ENCODE measurements around the gene GNA15. TPM values are rescaled to one million over a fixed set of nuclear protein-coding genes. Genes with fewer than 3 reads are reported as not detected.
A peak's percentile ranks its signal among the peaks of the same experiment; 100 is the strongest.
"Not testable (repeated sequence)": the region's sequence is repeated elsewhere in the genome, so short reads cannot be mapped to it uniquely, and the experiment has no call there.

Gene GNA15
- total RNA-seq, 4 donors from 2014 or later = 1.2 to 7.2 (median 2.9) TPM

- H3K27me3 ChIP-seq = no peaks in the 10 kb centered on the region
- intact Hi-C loops (cut with DNase I; ENCODE audit: low total_unique reads) = no loop called here
- TF ChIP-seq, protein P1, sequence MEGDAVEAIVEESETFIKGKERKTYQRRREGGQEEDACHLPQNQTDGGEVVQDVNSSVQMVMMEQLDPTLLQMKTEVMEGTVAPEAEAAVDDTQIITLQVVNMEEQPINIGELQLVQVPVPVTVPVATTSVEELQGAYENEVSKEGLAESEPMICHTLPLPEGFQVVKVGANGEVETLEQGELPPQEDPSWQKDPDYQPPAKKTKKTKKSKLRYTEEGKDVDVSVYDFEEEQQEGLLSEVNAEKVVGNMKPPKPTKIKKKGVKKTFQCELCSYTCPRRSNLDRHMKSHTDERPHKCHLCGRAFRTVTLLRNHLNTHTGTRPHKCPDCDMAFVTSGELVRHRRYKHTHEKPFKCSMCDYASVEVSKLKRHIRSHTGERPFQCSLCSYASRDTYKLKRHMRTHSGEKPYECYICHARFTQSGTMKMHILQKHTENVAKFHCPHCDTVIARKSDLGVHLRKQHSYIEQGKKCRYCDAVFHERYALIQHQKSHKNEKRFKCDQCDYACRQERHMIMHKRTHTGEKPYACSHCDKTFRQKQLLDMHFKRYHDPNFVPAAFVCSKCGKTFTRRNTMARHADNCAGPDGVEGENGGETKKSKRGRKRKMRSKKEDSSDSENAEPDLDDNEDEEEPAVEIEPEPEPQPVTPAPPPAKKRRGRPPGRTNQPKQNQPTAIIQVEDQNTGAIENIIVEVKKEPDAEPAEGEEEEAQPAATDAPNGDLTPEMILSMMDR (IDR thresholded peaks at IDR 0.05) = peak; percentile 90 to 92 (median 91)
- TF ChIP-seq POLR2A (IDR thresholded peaks at IDR 0.05) = no peak
- H3K4me3 ChIP-seq = no peak overlapping the region
- no peak overlapping the region for H3K27ac ChIP-seq
- DNase-seq = peak; percentile 50 to 59
- H3K4me1 ChIP-seq = no peaks in the 10 kb centered on the region
- no peaks in the 10 kb centered on the region for H3K9me3 ChIP-seq
- no peaks in the 10 kb centered on the region for H3K36me3 ChIP-seq
Observed at GRCh38 chr19:3163230-3163886, 27.5 kb downstream of the GNA15 start.

DNA sequence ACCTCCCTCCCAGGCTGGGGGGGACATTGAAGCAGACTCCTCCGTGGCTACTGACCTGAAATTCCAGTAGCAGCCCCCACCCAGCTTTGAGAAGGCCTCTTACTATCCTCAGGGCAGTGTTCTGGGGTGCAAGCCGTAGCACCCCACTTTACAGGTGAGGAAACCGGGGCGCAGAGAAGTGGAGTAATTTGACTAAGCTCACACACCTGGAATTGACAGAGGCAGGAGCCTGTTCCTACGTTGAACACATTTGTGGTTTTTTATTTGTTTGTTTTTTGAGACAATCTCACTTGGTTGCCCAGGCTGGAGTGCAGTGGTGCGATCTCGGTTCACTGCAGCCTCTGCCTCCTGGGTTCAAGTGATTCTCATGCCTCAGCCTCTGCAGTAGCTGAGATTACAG is 28.1 kb downstream of the GNA15 start:
- intact Hi-C loops (cut with DNase I; ENCODE audit: low total_unique reads) = no loop called here
- no peaks in the 10 kb centered on the region for H3K36me3 ChIP-seq
- no peaks in the 10 kb centered on the region for H3K4me1 ChIP-seq
- no peak overlapping the region for H3K27ac ChIP-seq
- no peak for DNase-seq
- H3K27me3 ChIP-seq = no peaks in the 10 kb centered on the region
- no peak overlapping the region for H3K4me3 ChIP-seq
- H3K9me3 ChIP-seq = no peaks in the 10 kb centered on the region
- TF ChIP-seq, protein P1 (IDR thresholded peaks at IDR 0.05) = no peak
- TF ChIP-seq POLR2A (IDR thresholded peaks at IDR 0.05) = no peak

DNA sequence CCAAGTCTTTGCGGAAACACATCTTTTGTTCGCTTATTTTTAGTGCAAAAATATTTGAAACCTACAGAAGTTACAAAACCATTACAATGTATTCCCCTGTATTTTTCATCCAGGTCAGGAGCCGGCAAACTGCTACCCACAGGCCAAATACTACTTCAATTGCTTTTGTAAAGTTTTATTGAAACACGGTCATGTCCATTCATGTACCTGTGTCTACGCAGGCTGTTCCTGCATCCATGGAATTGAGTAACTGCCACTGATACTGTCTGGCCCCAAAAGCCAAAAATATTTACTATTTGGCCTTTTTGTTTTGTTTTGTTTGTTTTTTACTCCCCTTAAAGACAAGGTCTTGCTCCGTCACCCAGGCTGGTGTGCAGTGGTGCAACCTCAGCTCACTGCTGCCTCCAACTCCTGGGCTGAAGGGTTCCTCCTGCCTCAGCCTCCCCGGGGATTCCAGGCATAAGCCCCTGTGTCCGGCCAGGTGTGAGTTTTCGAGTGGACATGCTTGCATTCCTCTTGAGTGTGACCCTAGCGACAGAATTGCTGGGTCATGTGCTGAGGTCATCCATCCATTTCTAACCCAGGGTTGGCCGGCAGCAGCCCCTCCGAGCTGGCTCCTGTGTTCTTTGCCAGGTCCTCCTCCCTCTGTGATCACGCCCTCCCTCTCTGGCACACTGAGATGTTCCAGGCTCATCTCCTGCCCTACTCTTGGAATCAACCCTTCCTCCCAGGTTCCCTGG is 31.9 kb downstream of the GNA15 start:
- DNase-seq = no peak
- no peaks in the 10 kb centered on the region for H3K36me3 ChIP-seq
- no peaks in the 10 kb centered on the region for H3K27me3 ChIP-seq
- H3K4me3 ChIP-seq = no peak overlapping the region
- TF ChIP-seq, protein P1 (IDR thresholded peaks at IDR 0.05) = no peak
- no peak for TF ChIP-seq POLR2A (IDR thresholded peaks at IDR 0.05)
- H3K9me3 ChIP-seq = no peaks in the 10 kb centered on the region
- no peaks in the 10 kb centered on the region for H3K4me1 ChIP-seq
- H3K27ac ChIP-seq = no peak overlapping the region
- intact Hi-C loops (cut with DNase I; ENCODE audit: low total_unique reads) = no loop called here

- DNase-seq = no peak
- Histone ChIP-seq H3K27ac (no peak overlapping the region), H3K4me1 (no peaks in the 10 kb centered on the region), H3K4me3 (no peak overlapping the region), H3K9me3 (no peaks in the 10 kb centered on the region), H3K36me3 (no peaks in the 10 kb centered on the region), H3K27me3 (no peaks in the 10 kb centered on the region)
- intact Hi-C loops (cut with DNase I; ENCODE audit: low total_unique reads) = no loop called here
- TF ChIP-seq, protein P1 (IDR thresholded peaks at IDR 0.05) = no peak
- TF ChIP-seq POLR2A (IDR thresholded peaks at IDR 0.05) = no peak
Observed at GRCh38 chr19:3171894-3172672, 36.2 kb downstream of the GNA15 start.

GRCh38 chr19:3172673-3173000 is 36.8 kb downstream of the GNA15 start:
- DNase-seq; H3K4me3 ChIP-seq; intact Hi-C loops (cut with DNase I; ENCODE audit: low total_unique reads); H3K9me3 ChIP-seq; H3K36me3 ChIP-seq; H3K4me1 ChIP-seq; H3K27me3 ChIP-seq; H3K27ac ChIP-seq: not testable (repeated sequence)
